Stomach (tissue), 9 donors: ENCODE measurements around the gene KCNQ1. TPM values are rescaled to one million over a fixed set of nuclear protein-coding genes. Genes with fewer than 3 reads are reported as not detected.

Experiments used
- DNase-seq, 2 donors: peaks; one replicate each; pipeline versions ENCODE4 v3.0.0 to v3.0.0-alpha.2; 2013 to 2019
- H3K27ac ChIP-seq, 5 donors: fragments of 200-600 bp in 4 of 5; sonication (generic) in 4 of 5; one replicate each; pipeline ENCODE4 v1.5.1; 2013 to 2019; ENCODE audit warnings: mild to moderate bottlenecking in 1 of 5, moderate library complexity in 1 of 5
- H3K27me3 ChIP-seq, 3 donors: fragments of 200-600 bp; sonication (generic); one replicate each; pipeline ENCODE4 v1.5.1; 2017 to 2019; ENCODE audit warnings: mixed run types in 1 of 3
- H3K36me3 ChIP-seq, 4 donors: fragments of 200-600 bp; sonication (generic); 1 replicate in 3 of 4; 2 replicates in 1 of 4; pipeline ENCODE4 v1.5.1; 2016 to 2019
- H3K4me1 ChIP-seq, 4 donors: fragments of 200-600 bp; sonication (generic); one replicate each; pipeline ENCODE4 v1.5.1; 2016 to 2019
- H3K4me3 ChIP-seq, 4 donors: fragments of 200-600 bp; sonication (generic) in 3 of 4; one replicate each; pipeline ENCODE4 v1.5.1; 2016 to 2019; ENCODE audit warnings: mild to moderate bottlenecking in 1 of 4
- H3K9me3 ChIP-seq, 4 donors: fragments of 200-600 bp; sonication (generic); one replicate each; pipeline ENCODE4 v1.5.1; 2016 to 2019
- EP300 ChIP-seq: sonication (generic); formaldehyde crosslinking; IDR thresholded peaks from one replicate; pipeline ENCODE4 v1.6.1; 2017; ENCODE audit warnings: antibody characterized with exemption
- POLR2A ChIP-seq, 4 donors: fragments of 450-650 bp; IDR thresholded peaks; one replicate each; pipeline ENCODE4 v1.6.1; 2016; ENCODE audit warnings: antibody characterized with exemption in 4 of 4, control low read depth in 2 of 4, mild to moderate bottlenecking in 1 of 4, moderate library complexity in 1 of 4
- POLR2AphosphoS5 ChIP-seq, 3 donors: sonication (generic); formaldehyde crosslinking; IDR thresholded peaks; one replicate each; pipeline ENCODE4 v1.6.1; 2016; ENCODE audit warnings: antibody characterized with exemption in 3 of 3
- WGBS, 5 donors: extraction: QIAGEN DNeasy Blood & Tissue Kit in 3 of 5; methylation state at CpG; one replicate each; pipeline versions ENCODE4 v1.1.5 to v1.1.7; 2013 to 2018; 5-methylcytosine and 5-hydroxymethylcytosine counted together
- intact Hi-C: fragments of 100-400 bp; cut with DNase I; formaldehyde crosslinking; loops from one replicate; pipeline ENCODE4 v1.15.1; 2023; ENCODE audit warnings: low total_unique reads
- polyA plus RNA-seq, 3 donors: library from polyadenylated mRNA; stranded (reverse); fragments of 200-250 nt; gene quantifications; one replicate each; pipeline ENCODE4 v1.2.3, GENCODE V29; 2013
- total RNA-seq, 5 donors: library from RNA; depleted of rRNA; stranded (reverse); fragments of >200 nt; gene quantifications; one replicate each; pipeline versions ENCODE4 v1.1.0 to v1.2.3, GENCODE V29; 2014 to 2016
- TF ChIP-seq, protein P1 (sequence below), 7 experiments: fragments of 450-650 bp in 4 of 7; fragments of 200-600 bp in 3 of 7; sonication (generic) in 3 of 7; IDR thresholded peaks; one replicate each; pipeline ENCODE4 v1.5.1; 2016 to 2019; ENCODE audit warnings: antibody characterized with exemption in 7 of 7, control low read depth in 2 of 7, mild to moderate bottlenecking in 1 of 7
- donor health status: healthy with polysubstance abuse.
- donor health status: Bipolar disorder and iron deficiency.
- donor health status: healthy.

KCNQ1 gene
- total and polyA plus RNA-seq, 8 donors, result 12.1 to 155 (median 49.0) TPM

DNA sequence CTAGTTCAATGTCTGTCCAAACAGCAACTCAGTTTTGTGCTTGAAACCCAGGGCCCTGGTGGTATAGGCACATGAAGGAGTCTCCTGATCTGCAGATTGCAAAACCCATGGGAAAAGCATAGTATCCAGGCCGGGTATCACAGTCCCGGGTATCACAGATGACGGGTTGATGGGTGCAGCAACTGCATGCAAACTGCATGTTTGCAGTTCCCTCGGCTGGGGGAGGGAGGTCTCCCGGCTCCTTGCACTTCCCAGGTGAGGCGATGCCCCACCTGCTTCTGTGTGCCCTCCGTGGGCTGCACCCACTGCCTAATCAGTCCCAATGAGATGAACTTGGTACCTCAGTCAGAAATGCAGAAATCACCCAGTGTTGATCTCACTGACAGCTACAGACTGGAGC is 53.9 kb downstream of the KCNQ1 start:
- peak in 1 of 2 donors; percentile 21 for DNase-seq
- TF ChIP-seq POLR2A (IDR thresholded peaks at IDR 0.05) (no peak), EP300 (no peak), POLR2AphosphoS5 (IDR thresholded peaks at IDR 0.05) (no peak)
- TF ChIP-seq, protein P1, sequence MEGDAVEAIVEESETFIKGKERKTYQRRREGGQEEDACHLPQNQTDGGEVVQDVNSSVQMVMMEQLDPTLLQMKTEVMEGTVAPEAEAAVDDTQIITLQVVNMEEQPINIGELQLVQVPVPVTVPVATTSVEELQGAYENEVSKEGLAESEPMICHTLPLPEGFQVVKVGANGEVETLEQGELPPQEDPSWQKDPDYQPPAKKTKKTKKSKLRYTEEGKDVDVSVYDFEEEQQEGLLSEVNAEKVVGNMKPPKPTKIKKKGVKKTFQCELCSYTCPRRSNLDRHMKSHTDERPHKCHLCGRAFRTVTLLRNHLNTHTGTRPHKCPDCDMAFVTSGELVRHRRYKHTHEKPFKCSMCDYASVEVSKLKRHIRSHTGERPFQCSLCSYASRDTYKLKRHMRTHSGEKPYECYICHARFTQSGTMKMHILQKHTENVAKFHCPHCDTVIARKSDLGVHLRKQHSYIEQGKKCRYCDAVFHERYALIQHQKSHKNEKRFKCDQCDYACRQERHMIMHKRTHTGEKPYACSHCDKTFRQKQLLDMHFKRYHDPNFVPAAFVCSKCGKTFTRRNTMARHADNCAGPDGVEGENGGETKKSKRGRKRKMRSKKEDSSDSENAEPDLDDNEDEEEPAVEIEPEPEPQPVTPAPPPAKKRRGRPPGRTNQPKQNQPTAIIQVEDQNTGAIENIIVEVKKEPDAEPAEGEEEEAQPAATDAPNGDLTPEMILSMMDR (IDR thresholded peaks at IDR 0.05), result no peak

DNA sequence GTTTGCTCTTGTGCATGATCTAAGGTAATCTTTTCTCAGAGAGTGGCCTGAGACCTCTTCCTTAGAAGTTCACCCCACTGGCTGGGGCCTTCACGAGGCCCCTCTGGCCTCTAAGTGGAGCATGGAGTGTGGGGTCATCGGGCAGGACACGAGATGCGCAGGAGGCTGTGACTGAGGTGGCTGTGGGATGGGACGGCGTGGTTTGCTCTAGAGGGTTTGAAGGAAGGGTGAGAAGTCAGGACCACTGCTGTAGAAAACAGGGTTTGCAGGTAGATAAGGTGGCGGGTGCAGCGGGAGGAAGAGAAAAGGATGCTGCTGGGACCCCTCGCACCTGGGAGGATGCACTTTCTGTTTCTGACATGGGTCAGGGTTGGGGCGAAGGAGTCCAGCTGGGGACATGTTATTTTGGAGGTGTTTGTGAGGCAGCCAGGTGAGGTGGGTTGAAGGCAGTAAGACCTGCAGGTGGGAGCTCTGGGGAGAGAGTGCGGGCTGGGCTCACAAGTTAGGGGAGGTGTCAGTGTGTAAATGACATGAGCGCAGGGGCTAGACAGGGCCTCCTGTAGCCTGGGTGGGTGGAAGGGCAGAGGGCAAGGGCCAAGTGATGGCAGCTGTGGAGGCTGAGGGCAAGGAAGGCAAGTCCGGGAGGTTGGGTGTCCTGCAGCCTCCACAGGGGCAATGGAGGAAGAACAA is 62.5 kb downstream of the KCNQ1 start:
- intact Hi-C loops, result no loop called here
- H3K9me3 ChIP-seq, result peaks cover 0 to 4% (median 0%) of the 10 kb centered on the region in 4 donors

More for the DNA sequence above, 53.9 kb downstream of the KCNQ1 start:
- H3K27me3 ChIP-seq, result peaks cover 0 to 11% (median 0%) of the 10 kb centered on the region in 3 donors
- no peaks in the 10 kb centered on the region for H3K4me1 ChIP-seq
- H3K4me3 ChIP-seq, result no peak overlapping the region
- intact Hi-C loops, result no loop called here
- no peak overlapping the region for H3K27ac ChIP-seq
- H3K36me3 ChIP-seq, result no peaks in the 10 kb centered on the region
- 79 to 92% (median 86%) methylated on average over 4 to 7 of the region's 7 CpGs for WGBS, 5 donors
- peaks cover 0 to 38% (median 21%) of the 10 kb centered on the region in 4 donors for H3K9me3 ChIP-seq

DNA sequence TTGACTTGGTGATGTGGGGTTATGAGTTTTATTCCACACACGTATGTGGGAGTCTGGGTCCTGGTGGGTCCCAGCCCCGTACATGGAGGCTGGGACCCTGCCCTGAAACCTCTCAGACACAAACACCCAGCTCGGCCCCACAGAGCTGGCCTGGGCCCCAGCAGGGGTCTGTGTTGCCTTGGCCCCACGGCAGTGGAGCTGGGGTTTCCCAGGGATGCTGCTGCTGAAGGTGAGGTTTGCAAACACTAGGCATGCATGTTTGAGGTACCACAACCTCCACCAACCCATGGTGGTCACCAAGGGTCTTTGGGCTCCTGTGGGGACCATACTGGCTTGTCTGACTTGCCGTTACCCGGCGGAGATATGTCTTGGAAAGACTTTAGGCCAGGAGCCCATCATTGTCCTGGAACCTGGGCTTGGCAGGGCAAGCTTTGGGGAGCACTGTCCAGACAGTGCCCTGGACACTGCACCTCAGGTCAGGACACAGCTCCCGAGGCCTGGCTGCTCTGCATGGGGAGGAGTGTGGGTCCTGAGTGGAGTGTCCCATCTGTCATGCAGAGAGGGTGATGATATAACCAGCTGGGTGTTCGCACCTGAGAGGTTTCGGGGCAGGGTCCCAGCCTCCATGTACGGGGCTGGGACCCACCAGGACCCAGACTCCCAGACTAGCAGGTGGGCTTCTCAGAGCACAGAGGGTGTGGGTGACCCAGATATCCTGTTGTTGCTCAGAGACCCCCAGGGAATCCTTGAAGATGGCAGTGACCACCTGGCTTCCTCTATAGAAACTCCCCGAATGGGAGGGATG is 63.3 kb downstream of the KCNQ1 start:
- Histone ChIP-seq H3K9me3 (no peaks in the 10 kb centered on the region), H3K27ac (no peak overlapping the region), H3K4me1 (peaks cover 0 to 14% (median 7%) of the 10 kb centered on the region in 4 donors), H3K4me3 (no peak overlapping the region), H3K36me3 (no peaks in the 10 kb centered on the region), H3K27me3 (peaks cover 0 to 5% (median 0%) of the 10 kb centered on the region in 3 donors)
- WGBS, 5 donors, result 82 to 91% (median 89%) methylated on average over 10 to 12 of the region's 12 CpGs
- intact Hi-C loops, result no loop called here
- DNase-seq, result no peak
- TF ChIP-seq POLR2AphosphoS5 (IDR thresholded peaks at IDR 0.05) (no peak), EP300 (no peak), POLR2A (IDR thresholded peaks at IDR 0.05) (no peak)
- TF ChIP-seq, protein P1 (IDR thresholded peaks at IDR 0.05), result no peak

More for the DNA sequence above, 62.5 kb downstream of the KCNQ1 start:
- TF ChIP-seq, protein P1 (IDR thresholded peaks at IDR 0.05), result no peak
- TF ChIP-seq EP300 (no peak), POLR2A (IDR thresholded peaks at IDR 0.05) (no peak), POLR2AphosphoS5 (IDR thresholded peaks at IDR 0.05) (no peak)
- Histone ChIP-seq H3K4me3 (no peak overlapping the region), H3K27ac (no peak overlapping the region), H3K27me3 (peaks cover 0 to 5% (median 0%) of the 10 kb centered on the region in 3 donors), H3K36me3 (no peaks in the 10 kb centered on the region), H3K4me1 (peaks cover 0 to 10% (median 6%) of the 10 kb centered on the region in 4 donors)
- WGBS, 5 donors, result 92 to 96% (median 96%) methylated on average over 12 to 13 of the region's 13 CpGs
- no peak for DNase-seq

DNA sequence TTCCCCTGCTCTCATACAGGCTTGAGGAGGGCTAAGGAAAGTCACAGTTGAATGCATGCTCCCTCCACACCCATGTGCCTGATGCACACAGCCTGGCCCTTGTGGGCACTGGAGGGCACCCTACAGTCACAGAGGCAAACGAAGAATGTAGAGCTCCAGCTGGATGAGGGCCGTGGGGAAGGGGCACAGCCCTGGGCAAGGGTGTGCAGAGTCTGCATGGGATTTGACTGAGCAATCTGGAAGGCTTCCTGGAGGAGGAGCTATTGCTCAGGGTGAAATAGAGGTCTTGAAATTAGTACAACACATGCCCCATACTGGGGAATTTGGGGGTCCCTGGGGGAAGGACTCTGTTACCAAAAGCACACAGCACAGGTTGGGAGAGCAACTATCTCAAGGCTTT is 64.0 kb downstream of the KCNQ1 start:
- H3K4me3 ChIP-seq, result no peak overlapping the region
- H3K27me3 ChIP-seq, result peaks cover 0 to 5% (median 0%) of the 10 kb centered on the region in 3 donors
- H3K4me1 ChIP-seq, result peaks cover 0 to 14% (median 7%) of the 10 kb centered on the region in 4 donors
- H3K9me3 ChIP-seq, result no peaks in the 10 kb centered on the region
- intact Hi-C loops, result no loop called here
- TF ChIP-seq POLR2A (IDR thresholded peaks at IDR 0.05), result no peak
- no peak for TF ChIP-seq EP300
- TF ChIP-seq, protein P1 (IDR thresholded peaks at IDR 0.05), result no peak
- TF ChIP-seq POLR2AphosphoS5 (IDR thresholded peaks at IDR 0.05), result no peak
- 54 to 79% (median 67%) methylated on average over 2 of the region's 2 CpGs for WGBS, 5 donors
- no peak overlapping the region for H3K27ac ChIP-seq
- no peaks in the 10 kb centered on the region for H3K36me3 ChIP-seq
- DNase-seq, result no peak
